Measurements from ENCODE around the gene GZMM. TPM values are rescaled to one million over a fixed set of nuclear protein-coding genes. Genes with fewer than 3 reads are reported as not detected.

Gene GZMM
- total and polyA plus RNA-seq, 8 donors = 0.45 to 1.4 (median 0.70) TPM; not detected in 1

DNA sequence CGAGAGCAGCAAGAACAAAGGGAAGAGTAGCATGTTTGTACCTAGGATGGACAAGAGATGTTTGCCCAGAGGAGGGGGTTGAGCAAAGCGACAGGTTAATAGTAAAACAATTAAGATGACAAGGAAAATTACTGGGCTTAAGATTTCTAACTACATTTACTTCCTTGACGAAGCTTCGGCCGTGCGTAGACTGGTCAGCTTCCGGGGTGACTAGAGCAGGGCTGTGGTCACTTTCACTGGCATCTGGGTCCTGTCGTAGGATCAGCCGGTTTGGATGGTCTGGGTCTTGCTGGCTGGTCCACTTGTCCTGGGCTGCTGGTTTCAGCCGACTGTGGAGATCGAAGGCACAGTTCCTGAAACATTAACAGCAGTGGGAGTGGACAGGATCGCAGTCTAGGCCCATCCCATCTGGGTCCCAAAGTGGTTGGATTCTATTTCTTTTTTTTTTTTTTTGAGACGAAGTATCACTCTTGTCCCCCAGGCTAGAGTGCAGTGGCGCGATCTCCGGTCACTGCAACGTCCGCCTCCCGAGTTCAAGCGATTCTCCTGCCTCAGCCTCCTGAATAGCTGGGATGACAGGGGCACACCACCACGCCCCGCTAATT, 23.5 kb downstream of the GZMM start:
- H3K36me3 ChIP-seq = no peaks in the 10 kb centered on the region
- peaks cover 4 to 10% of the 10 kb centered on the region in 2 donors for H3K4me1 ChIP-seq
- H3K9me3 ChIP-seq = no peaks in the 10 kb centered on the region
- TF ChIP-seq, protein P1, sequence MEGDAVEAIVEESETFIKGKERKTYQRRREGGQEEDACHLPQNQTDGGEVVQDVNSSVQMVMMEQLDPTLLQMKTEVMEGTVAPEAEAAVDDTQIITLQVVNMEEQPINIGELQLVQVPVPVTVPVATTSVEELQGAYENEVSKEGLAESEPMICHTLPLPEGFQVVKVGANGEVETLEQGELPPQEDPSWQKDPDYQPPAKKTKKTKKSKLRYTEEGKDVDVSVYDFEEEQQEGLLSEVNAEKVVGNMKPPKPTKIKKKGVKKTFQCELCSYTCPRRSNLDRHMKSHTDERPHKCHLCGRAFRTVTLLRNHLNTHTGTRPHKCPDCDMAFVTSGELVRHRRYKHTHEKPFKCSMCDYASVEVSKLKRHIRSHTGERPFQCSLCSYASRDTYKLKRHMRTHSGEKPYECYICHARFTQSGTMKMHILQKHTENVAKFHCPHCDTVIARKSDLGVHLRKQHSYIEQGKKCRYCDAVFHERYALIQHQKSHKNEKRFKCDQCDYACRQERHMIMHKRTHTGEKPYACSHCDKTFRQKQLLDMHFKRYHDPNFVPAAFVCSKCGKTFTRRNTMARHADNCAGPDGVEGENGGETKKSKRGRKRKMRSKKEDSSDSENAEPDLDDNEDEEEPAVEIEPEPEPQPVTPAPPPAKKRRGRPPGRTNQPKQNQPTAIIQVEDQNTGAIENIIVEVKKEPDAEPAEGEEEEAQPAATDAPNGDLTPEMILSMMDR (IDR thresholded peaks at IDR 0.05) = no peak
- no peak for ATAC-seq
- peak overlapping the region in 1 of 2 donors; percentile 51 for H3K27ac ChIP-seq
- no peaks in the 10 kb centered on the region for H3K27me3 ChIP-seq
- intact Hi-C loops (cut with DNase I) = no loop called here
- no peak for DNase-seq
- no peak overlapping the region for H3K4me3 ChIP-seq

DNA sequence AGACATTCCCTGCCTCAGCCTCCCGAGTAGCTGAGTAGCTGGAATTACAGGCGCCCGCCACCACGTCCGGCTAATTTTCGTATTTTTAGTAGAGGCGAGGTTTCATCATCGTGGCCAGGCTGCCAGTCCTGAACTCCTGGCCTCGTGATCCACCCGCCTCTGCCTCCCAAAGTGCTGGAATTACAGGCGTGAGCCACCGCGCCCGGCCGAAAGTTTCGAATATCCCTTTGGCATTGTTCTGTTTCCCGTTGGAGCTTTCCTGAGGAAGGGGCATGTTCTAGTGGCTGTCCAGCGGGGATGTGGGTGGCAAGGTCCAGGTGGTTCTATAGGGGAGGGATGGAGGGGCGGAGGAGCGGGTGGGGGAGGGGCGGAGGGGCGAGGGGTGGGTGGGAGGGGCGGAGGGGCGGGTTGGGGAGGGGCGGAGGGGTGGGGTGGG, 26.4 kb downstream of the GZMM start:
- DNase-seq = peak in 1 of 4 donors; percentile 50
- TF ChIP-seq, protein P1 (IDR thresholded peaks at IDR 0.05) = no peak
- Histone ChIP-seq H3K27me3 (no peaks in the 10 kb centered on the region), H3K4me3 (no peak overlapping the region), H3K4me1 (peaks cover 11 to 33% of the 10 kb centered on the region in 2 donors), H3K27ac (no peak overlapping the region), H3K9me3 (no peaks in the 10 kb centered on the region), H3K36me3 (no peaks in the 10 kb centered on the region)
- no peak for ATAC-seq
- intact Hi-C loops (cut with DNase I) = no loop called here

DNA sequence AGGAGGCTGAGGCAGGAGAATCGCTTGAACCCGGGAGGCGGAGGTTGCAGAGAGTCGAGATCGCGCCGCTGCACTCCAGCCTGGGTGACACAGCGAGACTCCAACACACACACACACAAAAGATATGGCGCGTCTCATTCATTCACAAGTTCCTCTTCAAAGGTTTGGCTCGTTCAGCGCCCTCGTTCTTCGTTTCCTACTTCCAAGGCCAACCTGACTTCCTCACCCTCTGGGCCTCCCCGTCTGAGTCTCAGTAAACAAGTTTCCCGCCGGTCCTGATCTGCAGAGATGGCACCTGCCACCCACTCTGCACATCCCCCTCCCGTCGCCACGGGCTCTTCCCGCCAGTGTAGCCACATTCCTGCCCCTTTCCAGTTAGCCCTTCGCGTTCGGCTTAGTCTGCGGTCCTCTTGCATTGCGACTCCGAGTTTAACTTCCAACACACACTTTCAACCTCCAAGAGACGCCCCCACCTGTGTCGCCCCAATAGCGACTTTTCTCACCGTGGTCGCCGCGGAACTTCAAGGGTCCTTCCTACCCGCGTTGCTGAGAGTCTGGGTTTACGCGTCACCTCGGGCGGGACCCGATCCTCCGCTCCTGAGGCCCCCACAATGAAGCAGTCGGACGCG, 27.2 kb downstream of the GZMM start:
- DNase-seq (peak in 3 of 4 donors; percentile 51 to 74 (median 66)), ATAC-seq (peak; percentile 12)
- Histone ChIP-seq H3K9me3 (no peaks in the 10 kb centered on the region), H3K27ac (peak overlapping the region; percentile 91 to 93), H3K4me1 (peaks cover 18 to 41% of the 10 kb centered on the region in 2 donors), H3K36me3 (no peaks in the 10 kb centered on the region), H3K4me3 (peak overlapping the region; percentile 38 to 95), H3K27me3 (no peaks in the 10 kb centered on the region)
- TF ChIP-seq, protein P1 (IDR thresholded peaks at IDR 0.05) = no peak
- intact Hi-C loops (cut with DNase I) = no loop called here

DNA sequence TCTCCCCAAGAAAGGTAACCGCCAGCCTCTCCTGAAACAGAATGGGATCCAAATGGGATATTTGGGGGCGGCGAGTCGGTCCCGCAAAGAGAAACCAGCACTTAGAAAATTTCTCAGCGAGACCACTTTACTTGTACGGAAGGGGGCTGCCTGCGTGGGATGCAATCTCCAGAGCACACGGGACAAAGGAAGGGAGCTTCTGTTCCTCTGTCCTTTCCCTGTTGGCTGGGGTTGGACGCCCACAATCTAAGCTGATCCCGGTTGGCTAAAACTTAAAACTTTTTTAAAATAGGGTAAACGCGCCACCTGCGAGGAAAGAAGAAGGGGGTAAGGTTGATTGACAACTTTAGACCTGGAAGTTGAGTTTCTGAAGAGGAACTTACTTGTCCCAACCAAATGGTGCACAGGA, 27.7 kb downstream of the GZMM start:
- DNase-seq (peak in 1 of 4 donors; percentile 59), ATAC-seq (peak; percentile 24)
- no peaks in the 10 kb centered on the region for H3K27me3 ChIP-seq
- TF ChIP-seq, protein P1 (IDR thresholded peaks at IDR 0.05) = no peak
- H3K4me1 ChIP-seq = peaks cover 18 to 46% of the 10 kb centered on the region in 2 donors
- H3K36me3 ChIP-seq = no peaks in the 10 kb centered on the region
- intact Hi-C loops (cut with DNase I) = no loop called here
- no peaks in the 10 kb centered on the region for H3K9me3 ChIP-seq
- peak overlapping the region; percentile 91 to 93 for H3K27ac ChIP-seq
- peak overlapping the region; percentile 38 to 95 for H3K4me3 ChIP-seq

DNA sequence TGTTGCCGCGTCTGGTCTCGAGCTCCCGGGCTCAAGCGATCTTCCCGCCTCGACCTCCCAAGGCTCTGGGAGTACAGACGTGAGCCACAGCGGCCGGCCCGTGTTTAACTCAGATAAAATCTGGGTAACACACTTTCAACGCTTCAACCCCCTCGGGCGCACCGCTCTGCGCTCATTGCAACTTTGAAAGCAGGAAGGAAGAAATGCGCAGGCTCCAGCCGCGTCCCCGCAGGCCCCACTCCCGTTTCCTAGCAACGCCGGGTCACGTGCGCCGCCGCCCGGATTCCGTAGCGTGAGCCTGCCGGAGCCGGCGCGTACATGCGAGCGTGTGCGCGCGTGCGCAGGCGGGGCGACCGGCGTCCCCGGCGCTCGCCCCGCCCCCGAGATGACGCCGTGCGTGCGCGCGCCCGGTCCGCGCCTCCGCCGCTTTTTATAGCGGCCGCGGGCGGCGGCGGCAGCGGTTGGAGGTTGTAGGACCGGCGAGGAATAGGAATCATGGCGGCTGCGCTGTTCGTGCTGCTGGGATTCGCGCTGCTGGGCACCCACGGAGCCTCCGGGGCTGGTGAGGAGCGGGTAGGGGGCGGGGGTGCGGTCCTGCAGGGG, 28.4 kb downstream of the GZMM start, which contains the start of gene BSG:
Gene BSG, plus strand, starts transcription at position 457 of the 603 bp plus-strand sequence. Its CDS starts 39 bp downstream, at position 496.
- intact Hi-C loops (cut with DNase I) = no loop called here
- DNase-seq (peak; percentile 98 to 100 (median 99)), ATAC-seq (peak; percentile 85)
- H3K27me3 ChIP-seq = no peaks in the 10 kb centered on the region
- H3K9me3 ChIP-seq = no peaks in the 10 kb centered on the region
- TF ChIP-seq, protein P1 (IDR thresholded peaks at IDR 0.05) = peak in 1 of 2 donors; percentile 30
- peak within 1 kb of the TSS; percentile 91 to 93 for H3K27ac ChIP-seq
- H3K4me3 ChIP-seq = peak within 1 kb of the TSS; percentile 87 to 95
- H3K36me3 ChIP-seq = peaks cover 0 to 2% of the 10 kb centered on the region in 2 donors
- H3K4me1 ChIP-seq = peaks cover 16 to 48% of the 10 kb centered on the region in 2 donors

Measured in left lung (tissue), 10 donors.